Measurements from ENCODE around the gene BEND7. TPM values are rescaled to one million over a fixed set of nuclear protein-coding genes. Genes with fewer than 3 reads are reported as not detected.

BEND7 gene
- total and polyA plus RNA-seq, 7 donors, result 5.3 to 27.2 (median 11.8) TPM

DNA sequence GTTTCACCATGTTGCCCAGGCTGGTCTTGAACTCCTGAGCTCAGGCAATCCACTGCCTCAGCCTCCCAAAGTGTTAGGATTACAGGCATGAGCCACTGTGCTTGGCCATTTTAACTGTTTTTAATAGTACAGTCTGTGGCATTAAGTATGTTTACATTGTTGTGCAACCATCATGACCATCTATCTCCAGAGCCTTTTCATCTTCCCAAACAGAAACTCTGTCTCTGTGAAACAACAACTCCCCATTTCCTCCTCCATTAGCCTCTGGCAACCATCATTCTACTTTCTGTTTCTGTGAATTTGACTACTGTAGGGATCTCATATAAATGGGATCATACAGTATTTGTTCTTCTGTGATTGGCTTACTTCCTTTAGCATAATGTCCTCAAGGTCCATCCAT lies 132.4 kb downstream of the BEND7 start:
- TF ChIP-seq EP300 (IDR thresholded peaks at IDR 0.05), result no peak
- TF ChIP-seq, protein P1, sequence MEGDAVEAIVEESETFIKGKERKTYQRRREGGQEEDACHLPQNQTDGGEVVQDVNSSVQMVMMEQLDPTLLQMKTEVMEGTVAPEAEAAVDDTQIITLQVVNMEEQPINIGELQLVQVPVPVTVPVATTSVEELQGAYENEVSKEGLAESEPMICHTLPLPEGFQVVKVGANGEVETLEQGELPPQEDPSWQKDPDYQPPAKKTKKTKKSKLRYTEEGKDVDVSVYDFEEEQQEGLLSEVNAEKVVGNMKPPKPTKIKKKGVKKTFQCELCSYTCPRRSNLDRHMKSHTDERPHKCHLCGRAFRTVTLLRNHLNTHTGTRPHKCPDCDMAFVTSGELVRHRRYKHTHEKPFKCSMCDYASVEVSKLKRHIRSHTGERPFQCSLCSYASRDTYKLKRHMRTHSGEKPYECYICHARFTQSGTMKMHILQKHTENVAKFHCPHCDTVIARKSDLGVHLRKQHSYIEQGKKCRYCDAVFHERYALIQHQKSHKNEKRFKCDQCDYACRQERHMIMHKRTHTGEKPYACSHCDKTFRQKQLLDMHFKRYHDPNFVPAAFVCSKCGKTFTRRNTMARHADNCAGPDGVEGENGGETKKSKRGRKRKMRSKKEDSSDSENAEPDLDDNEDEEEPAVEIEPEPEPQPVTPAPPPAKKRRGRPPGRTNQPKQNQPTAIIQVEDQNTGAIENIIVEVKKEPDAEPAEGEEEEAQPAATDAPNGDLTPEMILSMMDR (IDR thresholded peaks at IDR 0.05), result no peak
- no peak for TF ChIP-seq POLR2AphosphoS5 (IDR thresholded peaks at IDR 0.05)
- no peak for TF ChIP-seq POLR2A (IDR thresholded peaks at IDR 0.05)

GRCh38 chr10:13395540-13395939 lies 133.3 kb downstream of the BEND7 start:
- no peak overlapping the region for H3K27ac ChIP-seq
- H3K9me3 ChIP-seq, result no peaks in the 10 kb centered on the region
- no peak for DNase-seq
- intact Hi-C loops (cut with DNase I), result no loop called here
- no peaks in the 10 kb centered on the region for H3K4me1 ChIP-seq
- H3K4me3 ChIP-seq, result no peak overlapping the region
- no peaks in the 10 kb centered on the region for H3K36me3 ChIP-seq
- no peak for TF ChIP-seq EP300 (IDR thresholded peaks at IDR 0.05)
- TF ChIP-seq POLR2AphosphoS5 (IDR thresholded peaks at IDR 0.05), result no peak
- TF ChIP-seq POLR2A (IDR thresholded peaks at IDR 0.05), result no peak
- TF ChIP-seq, protein P1 (IDR thresholded peaks at IDR 0.05), result no peak
- H3K27me3 ChIP-seq, result no peaks in the 10 kb centered on the region
- 88 to 94% methylated on average over 3 of the region's 3 CpGs for WGBS, 2 donors

More for the DNA sequence above, 132.4 kb downstream of the BEND7 start:
- DNase-seq, result no peak
- Histone ChIP-seq H3K36me3 (no peaks in the 10 kb centered on the region), H3K9me3 (no peaks in the 10 kb centered on the region), H3K4me3 (no peak overlapping the region), H3K4me1 (no peaks in the 10 kb centered on the region), H3K27ac (no peak overlapping the region), H3K27me3 (no peaks in the 10 kb centered on the region)
- intact Hi-C loops (cut with DNase I), result no loop called here

GRCh38 chr10:13393640-13394039 lies 135.2 kb downstream of the BEND7 start:
- intact Hi-C loops (cut with DNase I), result no loop called here
- H3K36me3 ChIP-seq, result no peaks in the 10 kb centered on the region
- TF ChIP-seq POLR2AphosphoS5 (IDR thresholded peaks at IDR 0.05), result no peak
- TF ChIP-seq EP300 (IDR thresholded peaks at IDR 0.05), result no peak
- TF ChIP-seq, protein P1 (IDR thresholded peaks at IDR 0.05), result no peak
- no peak for TF ChIP-seq POLR2A (IDR thresholded peaks at IDR 0.05)
- 33 to 65% methylated on average over 4 of the region's 4 CpGs for WGBS, 2 donors
- no peak overlapping the region for H3K4me3 ChIP-seq
- H3K9me3 ChIP-seq, result no peaks in the 10 kb centered on the region
- DNase-seq, result no peak
- no peaks in the 10 kb centered on the region for H3K27me3 ChIP-seq
- H3K4me1 ChIP-seq, result no peaks in the 10 kb centered on the region
- H3K27ac ChIP-seq, result no peak overlapping the region

DNA sequence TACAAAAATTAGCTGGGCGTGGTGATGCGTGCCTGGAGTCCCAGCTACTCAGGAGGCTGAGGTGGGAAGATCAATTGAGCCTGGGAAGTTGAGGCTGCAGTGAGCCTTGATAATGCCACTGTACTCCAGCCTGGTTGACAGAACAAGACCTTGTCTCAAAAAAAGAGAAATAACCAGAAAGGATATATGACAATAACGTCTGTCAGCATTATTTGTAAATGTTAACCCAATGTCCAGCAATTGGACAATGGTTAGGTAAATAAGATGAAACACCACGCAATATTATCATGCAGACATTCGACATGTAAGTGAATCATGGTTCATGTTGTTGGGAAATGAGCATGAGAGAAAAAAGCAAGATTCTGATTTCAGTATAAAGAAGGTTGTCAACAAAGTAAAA lies 136.1 kb downstream of the BEND7 start:
- WGBS, 2 donors, result 91 to 94% methylated on average over 5 of the region's 5 CpGs

More for the DNA sequence above, 136.1 kb downstream of the BEND7 start:
- Histone ChIP-seq H3K27me3 (no peaks in the 10 kb centered on the region), H3K9me3 (no peaks in the 10 kb centered on the region), H3K27ac (no peak overlapping the region), H3K36me3 (no peaks in the 10 kb centered on the region), H3K4me1 (no peaks in the 10 kb centered on the region), H3K4me3 (no peak overlapping the region)
- DNase-seq, result no peak
- intact Hi-C loops (cut with DNase I), result no loop called here
- TF ChIP-seq, protein P1 (IDR thresholded peaks at IDR 0.05), result no peak
- TF ChIP-seq POLR2AphosphoS5 (IDR thresholded peaks at IDR 0.05) (no peak), POLR2A (IDR thresholded peaks at IDR 0.05) (no peak), EP300 (IDR thresholded peaks at IDR 0.05) (no peak)

Small RNA genes lying within 50 kb of the gene (small RNA-seq; reads per million reads assigned to genes)
- 0 reads per million in 3 donors for gene RF00019

Other genes starting within 250 kb of the BEND7 start
- 10 to 100 TPM; 39.9 to 48.1 (median 41.6) TPM for gene PHYH, start 228.9 kb downstream of the BEND7 start, total RNA-seq
- gene PHYH, start 228.9 kb downstream of the BEND7 start, polyA plus RNA-seq, result 100 to 1,000 TPM in 1 of 3 donors, 10 to 100 TPM in 2; 23.3 to 193 (median 87.7) TPM
- 10 to 100 TPM; 31.4 to 41.0 (median 37.6) TPM for gene SEPHS1, start 180.7 kb downstream of the BEND7 start, total RNA-seq
- 10 to 100 TPM; 25.9 to 33.5 (median 32.4) TPM for gene SEPHS1, start 180.7 kb downstream of the BEND7 start, polyA plus RNA-seq
- gene PRPF18, start 58.0 kb upstream of the BEND7 start, total RNA-seq, result 10 to 100 TPM; 25.8 to 39.3 (median 29.0) TPM
- gene PRPF18, start 58.0 kb upstream of the BEND7 start, polyA plus RNA-seq, result 10 to 100 TPM; 21.2 to 29.6 (median 23.4) TPM